GM12891 (cell line): ENCODE measurements around the gene RHOB.

ENCODE experiments used
- PAX5 ChIP-seq: IDR thresholded peaks from 2 replicates; pipeline ENCODE4 v1.6.1; 2011; ENCODE audit warnings: low read length, moderate library complexity, mild to moderate bottlenecking; ENCODE audit not compliant: insufficient read depth, severe bottlenecking
- POLR2A ChIP-seq: IDR thresholded peaks from 2 replicates; pipeline ENCODE4 v1.6.1; 2011; ENCODE audit warnings: low read depth, low read length, control low read depth
- POLR2AphosphoS5 ChIP-seq: IDR thresholded peaks from 2 replicates; pipeline ENCODE4 v1.6.1; 2011; ENCODE audit warnings: low read depth, low read length, control low read depth
- POU2F2 ChIP-seq: IDR thresholded peaks from 2 replicates; pipeline ENCODE4 v1.6.1; 2011; ENCODE audit warnings: low read depth, mild to moderate bottlenecking, control low read depth, low read length, moderate library complexity
- SPI1 ChIP-seq: IDR thresholded peaks from 2 replicates; pipeline ENCODE4 v1.6.1; 2011; ENCODE audit warnings: low read depth, low read length, control low read depth
- TAF1 ChIP-seq: IDR thresholded peaks from 2 replicates; pipeline ENCODE4 v1.6.1; 2011; ENCODE audit warnings: low read depth, low read length, control low read depth

- TF ChIP-seq POLR2A (no peak), POLR2AphosphoS5 (no peak), TAF1 (no peak), SPI1 (no peak), POU2F2 (no peak), PAX5 (no peak)
Measured at GRCh38 chr2:20451761-20452499, 5.1 kb downstream of the RHOB start.
